DMS114 treated with DMSO at 0.1 percent for 48 hours (cell line): Measurements from ENCODE around the gene ADM5.
"Not testable (repeated sequence)": the region's sequence is repeated elsewhere in the genome, so short reads cannot be mapped to it uniquely, and the experiment has no call there.

ENCODE experiments used
- DNase-seq: peaks from one replicate; lab custom pipeline; 2025; ENCODE audit not compliant: unreplicated experiment; lab: John Stamatoyannopoulos, UW

Gene ADM5

GRCh38 chr19:49699364-49699763 is 10.0 kb downstream of the ADM5 start:
- no peak for DNase-seq

- DNase-seq = no peak
Measured at GRCh38 chr19:49700563-49700962, 11.2 kb downstream of the ADM5 start.

GRCh38 chr19:49701271-49701786 is 11.9 kb downstream of the ADM5 start:
- no peak for DNase-seq

GRCh38 chr19:49704888-49705642 is 15.7 kb downstream of the ADM5 start:
- DNase-seq = no peak

- DNase-seq = no peak
Measured at GRCh38 chr19:49705919-49706318, 16.5 kb downstream of the ADM5 start.

- no peak for DNase-seq
Measured at GRCh38 chr19:49710372-49710951, 21.1 kb downstream of the ADM5 start.

- peak; percentile 65 for DNase-seq
Measured at GRCh38 chr19:49712397-49712859, 23.0 kb downstream of the ADM5 start.

GRCh38 chr19:49713236-49713845 is 23.9 kb downstream of the ADM5 start:
- DNase-seq = no peak

GRCh38 chr19:49716154-49716553 is 26.8 kb downstream of the ADM5 start:
- DNase-seq = no peak

GRCh38 chr19:49718511-49718910 is 29.1 kb downstream of the ADM5 start:
- DNase-seq = no peak

- no peak for DNase-seq
Measured at GRCh38 chr19:49718991-49719390, 29.6 kb downstream of the ADM5 start.

- DNase-seq = not testable (repeated sequence)
Measured at GRCh38 chr19:49719420-49719819, 30.0 kb downstream of the ADM5 start.

GRCh38 chr19:49727217-49728030 is 38.0 kb downstream of the ADM5 start:
- no peak for DNase-seq

- DNase-seq = no peak
Measured at GRCh38 chr19:49730166-49730565, 40.8 kb downstream of the ADM5 start.

- DNase-seq = no peak
Measured at GRCh38 chr19:49738268-49738667, 48.9 kb downstream of the ADM5 start.

GRCh38 chr19:49739098-49739497 is 49.7 kb downstream of the ADM5 start:
- DNase-seq = no peak

- no peak for DNase-seq
Measured at GRCh38 chr19:49739933-49740332, 50.5 kb downstream of the ADM5 start.
